Neural cell (in vitro differentiated cells): Measurements from ENCODE around the gene ANGPTL5. TPM values are rescaled to one million over a fixed set of nuclear protein-coding genes. Genes with fewer than 3 reads are reported as not detected.

Experiments
- H2AFZ ChIP-seq: fragments of 200-600, 300-800 bp; sonication (generic), shearing (Covaris generic); 2 replicates; pipeline ENCODE4 v1.6.0; 2014; ENCODE audit warnings: low read depth, mild to moderate bottlenecking, antibody characterized with exemption, low read length, moderate library complexity
- H3F3A ChIP-seq: fragments of 200-600 bp; shearing (Covaris generic); 2 replicates; pipeline ENCODE4 v1.6.1; 2016; ENCODE audit warnings: mild to moderate bottlenecking, moderate library complexity, mixed read lengths, antibody characterized with exemption, low read length; ENCODE audit not compliant: insufficient read depth, poor library complexity, severe bottlenecking
- H3K27ac ChIP-seq: fragments of 200-600, 300-800 bp; sonication (generic), shearing (Covaris generic); 2 replicates; pipeline ENCODE4 v1.5.1; 2014; ENCODE audit warnings: mild to moderate bottlenecking, low read length, moderate library complexity
- H3K27me3 ChIP-seq: fragments of 300-800, 200-600 bp; sonication (generic), shearing (Covaris generic); 2 replicates; pipeline ENCODE4 v1.6.0; 2014; ENCODE audit warnings: mild to moderate bottlenecking, low read depth, low read length, moderate library complexity; ENCODE audit not compliant: insufficient read depth
- H3K36me3 ChIP-seq: fragments of 300-800, 200-600 bp; sonication (generic), shearing (Covaris generic); 2 replicates; pipeline ENCODE4 v1.5.1; 2014; ENCODE audit warnings: mild to moderate bottlenecking, antibody characterized with exemption, low read length, moderate library complexity; ENCODE audit not compliant: insufficient read depth
- H3K4me2 ChIP-seq: fragments of 300-800, 200-600 bp; sonication (generic), shearing (Covaris generic); 2 replicates; pipeline ENCODE4 v1.6.0; 2014; ENCODE audit warnings: mild to moderate bottlenecking, low read length
- H3K4me3 ChIP-seq: fragments of 300-800, 200-600 bp; sonication (generic), shearing (Covaris generic); 2 replicates; pipeline ENCODE4 v1.5.1; 2014; ENCODE audit warnings: mild to moderate bottlenecking, low read length, moderate library complexity
- H3K79me2 ChIP-seq: fragments of 200-600 bp; shearing (Covaris generic); replicated peaks from 2 replicates; pipeline ENCODE4 v1.6.0; 2014; ENCODE audit warnings: mild to moderate bottlenecking, low read length, moderate library complexity; ENCODE audit not compliant: insufficient read depth
- H3K9ac ChIP-seq: fragments of 300-800, 200-600 bp; sonication (generic), shearing (Covaris generic); 2 replicates; pipeline ENCODE4 v1.6.1; 2016; ENCODE audit warnings: mild to moderate bottlenecking, low read length, mixed read lengths
- H3K9me2 ChIP-seq: fragments of 200-600 bp; shearing (Covaris generic); 2 replicates; pipeline ENCODE4 v1.6.1; 2016; ENCODE audit warnings: mild to moderate bottlenecking, low read length, mixed read lengths; ENCODE audit not compliant: insufficient read depth
- H3K9me3 ChIP-seq: fragments of 200-600, 300-800 bp; sonication (generic), shearing (Covaris generic); 2 replicates; pipeline ENCODE4 v1.6.1; 2016; ENCODE audit warnings: mild to moderate bottlenecking, mixed run types, low read length, moderate library complexity, mixed read lengths
- H4K20me1 ChIP-seq: fragments of 200-600 bp; shearing (Covaris generic); 2 replicates; pipeline ENCODE4 v1.6.1; 2016; ENCODE audit warnings: mild to moderate bottlenecking, mixed run types; ENCODE audit not compliant: insufficient read depth
- CTCF ChIP-seq: fragments of 450-650 bp; IDR thresholded peaks from 2 replicates; pipeline ENCODE4 v1.5.1; 2014; ENCODE audit warnings: antibody characterized with exemption, mild to moderate bottlenecking, moderate library complexity; ENCODE audit not compliant: poor library complexity, severe bottlenecking
- EP300 ChIP-seq: fragments of 450-650 bp; conservative IDR thresholded peaks from 2 replicates; pipeline ENCODE4 v1.6.1; 2014; ENCODE audit warnings: antibody characterized with exemption, mild to moderate bottlenecking, moderate library complexity; ENCODE audit not compliant: poor library complexity, severe bottlenecking
- EZH2 ChIP-seq: fragments of 200-600, 300-800 bp; shearing (Covaris generic), sonication (generic); IDR thresholded peaks from 2 replicates; pipeline ENCODE4 v1.6.1; 2014; ENCODE audit warnings: antibody characterized with exemption, low read length, borderline replicate concordance, mild to moderate bottlenecking; ENCODE audit not compliant: insufficient read depth, poor library complexity, severe bottlenecking
- MXI1 ChIP-seq: fragments of 450-650 bp; conservative IDR thresholded peaks from 2 replicates; pipeline ENCODE4 v1.6.1; 2014; ENCODE audit warnings: antibody characterized with exemption, mild to moderate bottlenecking; ENCODE audit not compliant: poor library complexity, severe bottlenecking
- POLR2AphosphoS5 ChIP-seq: IDR thresholded peaks from 2 replicates; pipeline ENCODE4 v1.6.1; 2012
- RAD21 ChIP-seq: fragments of 450-650 bp; conservative IDR thresholded peaks from 2 replicates; pipeline ENCODE4 v1.6.1; 2014; ENCODE audit warnings: antibody characterized with exemption, mild to moderate bottlenecking, moderate library complexity
- REST ChIP-seq: IDR thresholded peaks from 2 replicates; pipeline ENCODE4 v1.6.1; 2012; ENCODE audit warnings: borderline replicate concordance
- SMC3 ChIP-seq: fragments of 450-650 bp; conservative IDR thresholded peaks from 2 replicates; pipeline ENCODE4 v1.6.1; 2014; ENCODE audit warnings: antibody characterized with exemption, mild to moderate bottlenecking, moderate library complexity; ENCODE audit not compliant: poor library complexity
- TAF1 ChIP-seq: IDR thresholded peaks from 2 replicates; pipeline ENCODE4 v1.6.1; 2012; ENCODE audit warnings: low read depth
- polyA plus RNA-seq: library from polyadenylated mRNA; depleted of rRNA; stranded (reverse); fragments of >200 nt; gene quantifications from 2 replicates; pipeline ENCODE4 v1.2.3, GENCODE V29; 2014

Gene ANGPTL5
- polyA plus RNA-seq, 1 donor from 2014 or later, result not detected

GRCh38 chr11:101912823-101913284 lies 3.5 kb downstream of the ANGPTL5 start:
- Histone ChIP-seq H2AFZ (no peak overlapping the region), H3K27ac (no peak overlapping the region), H3K79me2 (no peaks in the 10 kb centered on the region), H3K4me2 (no peak overlapping the region), H3K9ac (no peak overlapping the region), H3K9me3 (no peaks in the 10 kb centered on the region), H3K4me3 (no peak overlapping the region), H3K36me3 (no peaks in the 10 kb centered on the region), H3K9me2 (no peaks in the 10 kb centered on the region), H3F3A (no peaks in the 10 kb centered on the region), H4K20me1 (no peaks in the 10 kb centered on the region), H3K27me3 (no peaks in the 10 kb centered on the region)
- TF ChIP-seq MXI1 (no peak), CTCF (no peak), TAF1 (no peak), REST (no peak), EP300 (no peak), SMC3 (no peak), EZH2 (no peak), POLR2AphosphoS5 (no peak), RAD21 (no peak)

GRCh38 chr11:101909087-101909486 lies 7.2 kb downstream of the ANGPTL5 start:
- Histone ChIP-seq H3K27ac (no peak overlapping the region), H3K4me2 (no peak overlapping the region), H3K79me2 (no peaks in the 10 kb centered on the region), H3F3A (no peaks in the 10 kb centered on the region), H3K4me3 (no peak overlapping the region), H2AFZ (no peak overlapping the region), H3K36me3 (no peaks in the 10 kb centered on the region), H3K9me3 (no peaks in the 10 kb centered on the region), H3K27me3 (no peaks in the 10 kb centered on the region), H4K20me1 (no peaks in the 10 kb centered on the region), H3K9ac (no peak overlapping the region), H3K9me2 (no peaks in the 10 kb centered on the region)
- TF ChIP-seq RAD21 (no peak), EZH2 (no peak), MXI1 (no peak), SMC3 (no peak), CTCF (no peak), TAF1 (no peak), POLR2AphosphoS5 (no peak), REST (no peak), EP300 (no peak)
